ENCODE results near the gene LYSMD1. TPM values are rescaled to one million over a fixed set of nuclear protein-coding genes. Genes with fewer than 3 reads are reported as not detected.
A peak's percentile ranks its signal among the peaks of the same experiment; 100 is the strongest.

The LYSMD1 gene
- total and polyA plus RNA-seq, 2 of the 4 experiments (the other 2 are of a cell fraction) = 5.9 to 10.4 TPM

DNA sequence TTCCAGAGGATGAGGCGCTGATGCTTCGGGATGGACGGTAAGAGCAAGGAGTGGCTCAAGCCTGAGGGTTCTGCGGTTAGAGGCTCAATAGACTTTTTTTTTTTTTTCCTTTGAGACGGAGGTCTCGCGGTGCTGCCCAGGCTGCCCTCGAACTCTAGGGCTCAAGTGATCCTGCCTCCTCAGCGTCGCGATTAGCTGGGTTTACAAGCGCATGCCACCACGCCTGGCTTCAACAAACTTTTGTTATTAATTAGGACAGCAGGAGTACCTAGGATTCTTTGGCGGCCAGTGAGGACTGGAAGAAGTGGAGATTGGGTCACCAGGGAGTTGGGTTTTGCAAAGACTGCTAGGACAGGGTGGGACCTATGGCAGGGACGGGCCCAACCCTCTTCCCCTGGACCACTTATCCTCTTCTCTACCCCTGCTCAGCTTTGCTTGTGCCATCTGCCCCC is 829 bp upstream of the LYSMD1 start:
- Histone ChIP-seq H3K79me1 (ENCODE audit: low read depth in 1 of 2, low read length in 2 of 2) (peaks cover 10 to 43% of the 10 kb centered on the region in 2 experiments), H3K4me1 (ENCODE audit: control insufficient read depth, insufficient read depth, low read length) (peaks cover 4% of the 10 kb centered on the region), H3K36me3 (ENCODE audit: control insufficient read depth, insufficient read depth, low read length) (peaks cover 25% of the 10 kb centered on the region), H3K18ac (ENCODE audit: low read depth, low read length) (no peak overlapping the region), H2AK9ac (replicated peaks; ENCODE audit: low read depth, low read length, poor library complexity) (peak overlapping the region; percentile 59), H3K56ac (ENCODE audit: extremely low read depth, insufficient read depth, low read length) (peak overlapping the region; percentile 87), H2BK120ac (ENCODE audit: low read depth, low read length) (no peak overlapping the region), H4K20me1 (ENCODE audit: insufficient read depth, low read length) (no peaks in the 10 kb centered on the region), H2AK5ac (ENCODE audit: low read depth, low read length) (peak overlapping the region; percentile 44; the same call in 1 of the 2 replicates), H2BK15ac (ENCODE audit: low read depth, low read length) (no peak overlapping the region), H2BK5ac (ENCODE audit: low read depth, low read length, poor library complexity, severe bottlenecking) (peak overlapping the region; percentile 75), H2BK20ac (ENCODE audit: low read depth, low read length) (no peak overlapping the region), H3K27ac (ENCODE audit: insufficient read depth, low read length) (peak overlapping the region; percentile 75), H2AFZ (replicated peaks; ENCODE audit: low read length, poor library complexity) (peak overlapping the region; percentile 94), H3K9me1 (ENCODE audit: insufficient read depth, low read length) (peaks cover 3% of the 10 kb centered on the region; the same call in 1 of the 2 replicates), H3K4me3 (ENCODE audit: insufficient read depth, low read depth, low read length) (peak overlapping the region; percentile 65), H3K4me2 (ENCODE audit: low read depth, low read length) (peak overlapping the region; percentile 83), H4K8ac (ENCODE audit: low read depth in 2 of 2, low read length in 2 of 2) (peak overlapping the region; percentile 41 to 96; a peak in 3 of 4 replicates), H3K23ac (ENCODE audit: low read depth, low read length) (peak overlapping the region; percentile 97), H4K5ac (ENCODE audit: low read depth, low read length) (peak overlapping the region; percentile 66), H3K9ac (ENCODE audit: low read depth, low read length) (peak overlapping the region; percentile 90), H3K9me3 (ENCODE audit: control insufficient read depth, insufficient read depth, low read length) (no peaks in the 10 kb centered on the region), H3K27me3 (ENCODE audit: control insufficient read depth, insufficient read depth, low read length) (no peaks in the 10 kb centered on the region), H4K91ac (ENCODE audit: insufficient read depth, low read depth, low read length) (peak overlapping the region; percentile 61), H3K4ac (ENCODE audit: low read depth, low read length) (peak overlapping the region; percentile 87), H3K14ac (replicated peaks; ENCODE audit: low read depth, low read length) (peak overlapping the region; percentile 93)
- intact Hi-C loops (cut with micrococcal nuclease) = no loop called here
- in situ Hi-C loops (cut with MboI; ENCODE audit: low sequenced_read_pairs) = no loop called here
- peak; percentile 73 for DNase-seq
- dilution Hi-C loops (cut with HindIII; ENCODE audit: low sequenced_read_pairs, unreplicated experiment) = no loop called here
- no TSS peak for BruUV-seq (replicated peaks)
- ChIA-PET CTCF (interaction anchor here (0.7 kb wide), 1 partner anchor 67 kb away, joined by 3 read pairs; no protein-coding TSS in a partner anchor), POLR2A (ENCODE audit: unreplicated experiment) (interaction anchor here (0.5 kb wide), 1 partner anchor 109 kb away, joined by 4 read pairs; no protein-coding TSS in a partner anchor)
- 0% methylated on average over 4 of the region's 15 CpGs; no CpG with 5 or more reads in 1 of the 2 experiments for WGBS, 2 experiments (ENCODE audit: extremely low coverage in 2 of 2, insufficient read length in 1 of 2)
- ATAC-seq (ENCODE audit: low read depth) = peak; percentile 40
- no peak; the same call in none of the 2 replicates for TF ChIP-seq POLR2A (IDR thresholded peaks at IDR 0.05; ENCODE audit: low read depth, low read length)
- no peak for TF ChIP-seq CEBPB (IDR thresholded peaks at IDR 0.05; ENCODE audit: low read depth, low read length)
- no peak for TF ChIP-seq MAZ (IDR thresholded peaks at IDR 0.05; ENCODE audit: borderline replicate concordance, low read depth, low read length)
- TF ChIP-seq RAD21 (IDR thresholded peaks at IDR 0.05; ENCODE audit: low read length) = no peak
- no peak for TF ChIP-seq RCOR1 (IDR thresholded peaks at IDR 0.05; ENCODE audit: insufficient replicate concordance, low read length)
- no peak for TF ChIP-seq RFX5 (IDR thresholded peaks at IDR 0.05; ENCODE audit: low read depth, low read length)
- TF ChIP-seq, protein P1, sequence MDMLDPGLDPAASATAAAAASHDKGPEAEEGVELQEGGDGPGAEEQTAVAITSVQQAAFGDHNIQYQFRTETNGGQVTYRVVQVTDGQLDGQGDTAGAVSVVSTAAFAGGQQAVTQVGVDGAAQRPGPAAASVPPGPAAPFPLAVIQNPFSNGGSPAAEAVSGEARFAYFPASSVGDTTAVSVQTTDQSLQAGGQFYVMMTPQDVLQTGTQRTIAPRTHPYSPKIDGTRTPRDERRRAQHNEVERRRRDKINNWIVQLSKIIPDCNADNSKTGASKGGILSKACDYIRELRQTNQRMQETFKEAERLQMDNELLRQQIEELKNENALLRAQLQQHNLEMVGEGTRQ (IDR thresholded peaks at IDR 0.05; ENCODE audit: low read depth, low read length) = no peak
- TF ChIP-seq, protein P2, sequence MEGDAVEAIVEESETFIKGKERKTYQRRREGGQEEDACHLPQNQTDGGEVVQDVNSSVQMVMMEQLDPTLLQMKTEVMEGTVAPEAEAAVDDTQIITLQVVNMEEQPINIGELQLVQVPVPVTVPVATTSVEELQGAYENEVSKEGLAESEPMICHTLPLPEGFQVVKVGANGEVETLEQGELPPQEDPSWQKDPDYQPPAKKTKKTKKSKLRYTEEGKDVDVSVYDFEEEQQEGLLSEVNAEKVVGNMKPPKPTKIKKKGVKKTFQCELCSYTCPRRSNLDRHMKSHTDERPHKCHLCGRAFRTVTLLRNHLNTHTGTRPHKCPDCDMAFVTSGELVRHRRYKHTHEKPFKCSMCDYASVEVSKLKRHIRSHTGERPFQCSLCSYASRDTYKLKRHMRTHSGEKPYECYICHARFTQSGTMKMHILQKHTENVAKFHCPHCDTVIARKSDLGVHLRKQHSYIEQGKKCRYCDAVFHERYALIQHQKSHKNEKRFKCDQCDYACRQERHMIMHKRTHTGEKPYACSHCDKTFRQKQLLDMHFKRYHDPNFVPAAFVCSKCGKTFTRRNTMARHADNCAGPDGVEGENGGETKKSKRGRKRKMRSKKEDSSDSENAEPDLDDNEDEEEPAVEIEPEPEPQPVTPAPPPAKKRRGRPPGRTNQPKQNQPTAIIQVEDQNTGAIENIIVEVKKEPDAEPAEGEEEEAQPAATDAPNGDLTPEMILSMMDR (conservative IDR thresholded peaks at IDR 0.05; ENCODE audit: low read depth, low read length) = no peak
- TF ChIP-seq BHLHE40 (IDR thresholded peaks at IDR 0.05; ENCODE audit: low read depth, low read length) = no peak
- no peak for TF ChIP-seq CHD1 (IDR thresholded peaks at IDR 0.05; ENCODE audit: low read depth, low read length)
- TF ChIP-seq MAFK (IDR thresholded peaks at IDR 0.05; ENCODE audit: low read depth, low read length) = no peak
- TF ChIP-seq, protein P3, sequence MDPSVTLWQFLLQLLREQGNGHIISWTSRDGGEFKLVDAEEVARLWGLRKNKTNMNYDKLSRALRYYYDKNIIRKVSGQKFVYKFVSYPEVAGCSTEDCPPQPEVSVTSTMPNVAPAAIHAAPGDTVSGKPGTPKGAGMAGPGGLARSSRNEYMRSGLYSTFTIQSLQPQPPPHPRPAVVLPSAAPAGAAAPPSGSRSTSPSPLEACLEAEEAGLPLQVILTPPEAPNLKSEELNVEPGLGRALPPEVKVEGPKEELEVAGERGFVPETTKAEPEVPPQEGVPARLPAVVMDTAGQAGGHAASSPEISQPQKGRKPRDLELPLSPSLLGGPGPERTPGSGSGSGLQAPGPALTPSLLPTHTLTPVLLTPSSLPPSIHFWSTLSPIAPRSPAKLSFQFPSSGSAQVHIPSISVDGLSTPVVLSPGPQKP (IDR thresholded peaks at IDR 0.05; ENCODE audit: borderline replicate concordance, low read depth, low read length) = no peak
- no peak for TF ChIP-seq FOS (IDR thresholded peaks at IDR 0.05; ENCODE audit: low read depth, low read length)

Data from IMR-90 (cell line).